Peyer's patch (tissue), 4 donors: Measurements from ENCODE around the gene TRIM47. TPM values are rescaled to one million over a fixed set of nuclear protein-coding genes. Genes with fewer than 3 reads are reported as not detected.
"Not testable (repeated sequence)": the region's sequence is repeated elsewhere in the genome, so short reads cannot be mapped to it uniquely, and the experiment has no call there.

ENCODE experiments used
- DNase-seq, 3 donors: peaks; one replicate each; pipeline ENCODE4 v3.0.0-alpha.2; 2017 to 2019
- H3K27ac ChIP-seq, 4 donors: fragments of 200-600 bp; sonication (generic); one replicate each; pipeline ENCODE4 v1.5.1; 2016 to 2019
- H3K27me3 ChIP-seq, 2 donors: fragments of 200-600 bp; sonication (generic); one replicate each; pipeline ENCODE4 v1.5.1; 2019
- H3K36me3 ChIP-seq, 3 donors: fragments of 200-600 bp; sonication (generic); one replicate each; pipeline ENCODE4 v1.5.1; 2016 to 2019
- H3K4me1 ChIP-seq, 4 donors: fragments of 200-600 bp; sonication (generic); one replicate each; pipeline ENCODE4 v1.5.1; 2016 to 2019
- H3K4me3 ChIP-seq, 4 donors: fragments of 200-600 bp; sonication (generic); 1 replicate in 3 of 4; 2 replicates in 1 of 4; pipeline ENCODE4 v1.5.1; 2016 to 2019; ENCODE audit warnings: mild to moderate bottlenecking in 1 of 4
- H3K9me3 ChIP-seq, 4 donors: fragments of 200-600 bp; sonication (generic); one replicate each; pipeline ENCODE4 v1.5.1; 2016 to 2019; ENCODE audit warnings: mild to moderate bottlenecking in 1 of 4
- CTCF ChIP-seq, 6 experiments: fragments of 450-650 bp in 4 of 6; fragments of 200-600 bp in 2 of 6; sonication (generic) in 1 of 6; IDR thresholded peaks; one replicate each; pipeline ENCODE4 v1.5.1; 2017 to 2019; ENCODE audit warnings: antibody characterized with exemption in 6 of 6, mild to moderate bottlenecking in 3 of 6, moderate library complexity in 1 of 6
- POLR2A ChIP-seq, 2 donors: fragments of 450-650 bp; IDR thresholded peaks; one replicate each; pipeline ENCODE4 v1.5.1; 2017; ENCODE audit warnings: antibody characterized with exemption in 2 of 2, mild to moderate bottlenecking in 2 of 2, moderate library complexity in 2 of 2
- total RNA-seq, 4 donors: library from RNA; depleted of rRNA; stranded (reverse); fragments of >200 nt; gene quantifications; one replicate each; pipeline ENCODE4 v1.1.0, GENCODE V29; 2016

TRIM47 gene
- total RNA-seq, 4 donors from 2014 or later, result 16.5 to 61.4 (median 45.7) TPM

DNA sequence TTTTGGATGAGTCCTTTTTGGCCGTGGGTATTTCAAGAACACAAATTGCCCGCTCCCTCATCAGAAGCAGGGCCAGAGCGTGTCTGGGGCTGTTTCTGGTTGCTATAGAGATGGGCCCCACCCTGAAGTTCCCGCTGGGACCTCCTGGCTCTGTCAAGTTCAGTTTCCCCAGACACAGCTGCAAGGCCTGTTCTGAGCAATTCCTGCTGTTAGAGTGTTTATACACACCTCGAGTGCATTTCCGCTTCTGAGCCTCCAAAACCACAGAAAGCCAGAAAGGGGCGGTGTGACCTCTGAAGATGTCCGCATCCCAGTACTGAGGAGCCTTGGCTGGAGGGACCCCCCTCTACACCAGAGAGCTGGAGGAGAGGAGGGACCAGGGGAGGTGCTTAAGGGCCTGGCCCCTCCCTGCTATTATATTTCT lies 13.9 kb downstream of the TRIM47 start:
- H3K27ac ChIP-seq, result peak overlapping the region; percentile 61 to 81 (median 74)

GRCh38 chr17:75861927-75862317 lies 16.5 kb downstream of the TRIM47 start:
- no peaks in the 10 kb centered on the region for H3K36me3 ChIP-seq
- no peaks in the 10 kb centered on the region for H3K27me3 ChIP-seq
- no peak for TF ChIP-seq CTCF (IDR thresholded peaks at IDR 0.05)
- TF ChIP-seq POLR2A (IDR thresholded peaks at IDR 0.05), result no peak
- H3K4me3 ChIP-seq, result no peak overlapping the region
- H3K4me1 ChIP-seq, result peaks cover 0 to 10% (median 4%) of the 10 kb centered on the region in 4 donors
- no peaks in the 10 kb centered on the region for H3K9me3 ChIP-seq
- no peak for DNase-seq
- H3K27ac ChIP-seq, result peak overlapping the region in 3 of 4 donors; percentile 36 to 73 (median 42)

More for the DNA sequence above, 13.9 kb downstream of the TRIM47 start:
- no peak overlapping the region for H3K4me3 ChIP-seq
- no peaks in the 10 kb centered on the region for H3K27me3 ChIP-seq
- TF ChIP-seq POLR2A (IDR thresholded peaks at IDR 0.05), result no peak
- TF ChIP-seq CTCF (IDR thresholded peaks at IDR 0.05), result peak in 1 of 6 experiments; percentile 14
- no peaks in the 10 kb centered on the region for H3K36me3 ChIP-seq
- peak in 2 of 3 donors; percentile 69 to 87 for DNase-seq
- peaks cover 0 to 8% (median 3%) of the 10 kb centered on the region in 4 donors for H3K4me1 ChIP-seq
- no peaks in the 10 kb centered on the region for H3K9me3 ChIP-seq

DNA sequence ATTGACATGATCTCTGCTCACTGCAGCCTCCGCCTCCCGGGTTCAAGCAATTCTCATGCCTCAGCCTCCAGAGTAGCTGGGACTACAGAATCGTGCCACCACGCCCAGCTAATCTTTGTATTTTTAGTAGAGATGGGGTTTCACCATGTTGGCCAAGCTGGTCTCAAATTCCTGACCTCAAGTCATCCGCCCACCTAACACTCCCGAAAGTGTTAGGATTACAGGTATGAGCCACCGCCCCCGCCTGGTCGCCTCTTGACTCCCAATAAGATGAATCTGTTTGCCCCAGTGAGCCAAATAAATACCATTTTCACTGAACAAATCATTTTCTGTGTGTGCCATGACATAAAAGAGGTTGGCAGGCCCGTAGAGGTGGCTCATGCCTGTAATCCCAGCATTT lies 19.0 kb downstream of the TRIM47 start:
- not testable (repeated sequence) for H3K4me3 ChIP-seq, H3K27me3 ChIP-seq, DNase-seq, H3K9me3 ChIP-seq, H3K36me3 ChIP-seq
- peak overlapping the region in 3 of 4 donors; percentile 41 to 75 (median 56) for H3K27ac ChIP-seq
- H3K4me1 ChIP-seq, result peaks cover 0 to 14% (median 12%) of the 10 kb centered on the region in 4 donors

DNA sequence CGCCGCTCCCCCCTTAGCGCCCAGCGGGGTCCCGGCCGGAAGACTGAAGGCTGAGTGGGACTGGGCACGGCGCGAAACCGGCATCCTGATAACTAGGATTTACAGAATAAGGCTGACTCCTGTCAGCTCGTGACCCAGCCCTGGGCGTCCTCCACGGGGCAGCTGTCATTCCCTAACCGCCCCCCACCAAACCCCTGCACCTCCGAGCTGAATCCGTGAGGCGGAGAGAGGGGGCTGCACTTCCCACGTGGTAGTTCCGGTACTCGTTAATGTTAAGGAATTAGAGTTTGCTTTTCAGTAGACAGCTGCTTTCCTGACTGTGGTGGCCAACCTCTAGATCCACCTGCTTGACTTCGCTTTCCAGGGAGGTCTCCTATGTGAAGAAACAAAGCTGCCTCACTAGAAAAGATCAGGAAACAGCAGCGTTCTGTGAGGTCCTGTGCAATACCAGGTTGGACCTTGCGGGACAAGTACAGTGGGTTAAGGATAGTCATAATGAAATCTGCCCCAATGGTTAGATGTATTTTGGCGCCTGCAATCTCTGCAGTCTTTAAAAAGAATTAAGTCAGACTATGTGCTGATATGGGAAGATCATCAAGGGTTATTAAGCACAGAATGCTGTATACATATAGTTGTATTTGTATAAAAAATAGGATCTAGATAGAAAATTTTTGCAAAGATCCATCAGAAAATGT lies 22.2 kb downstream of the TRIM47 start:
- peaks cover 0 to 10% (median 0%) of the 10 kb centered on the region in 3 donors for H3K36me3 ChIP-seq
- H3K4me3 ChIP-seq, result peak overlapping the region; percentile 66 to 97 (median 79)
- TF ChIP-seq CTCF (IDR thresholded peaks at IDR 0.05) (no peak), POLR2A (IDR thresholded peaks at IDR 0.05) (no peak)
- peak overlapping the region; percentile 92 to 99 (median 96) for H3K27ac ChIP-seq
- DNase-seq, result peak in 1 of 3 donors; percentile 66
- peaks cover 0 to 29% (median 16%) of the 10 kb centered on the region in 4 donors for H3K4me1 ChIP-seq
- no peaks in the 10 kb centered on the region for H3K27me3 ChIP-seq
- no peaks in the 10 kb centered on the region for H3K9me3 ChIP-seq

DNA sequence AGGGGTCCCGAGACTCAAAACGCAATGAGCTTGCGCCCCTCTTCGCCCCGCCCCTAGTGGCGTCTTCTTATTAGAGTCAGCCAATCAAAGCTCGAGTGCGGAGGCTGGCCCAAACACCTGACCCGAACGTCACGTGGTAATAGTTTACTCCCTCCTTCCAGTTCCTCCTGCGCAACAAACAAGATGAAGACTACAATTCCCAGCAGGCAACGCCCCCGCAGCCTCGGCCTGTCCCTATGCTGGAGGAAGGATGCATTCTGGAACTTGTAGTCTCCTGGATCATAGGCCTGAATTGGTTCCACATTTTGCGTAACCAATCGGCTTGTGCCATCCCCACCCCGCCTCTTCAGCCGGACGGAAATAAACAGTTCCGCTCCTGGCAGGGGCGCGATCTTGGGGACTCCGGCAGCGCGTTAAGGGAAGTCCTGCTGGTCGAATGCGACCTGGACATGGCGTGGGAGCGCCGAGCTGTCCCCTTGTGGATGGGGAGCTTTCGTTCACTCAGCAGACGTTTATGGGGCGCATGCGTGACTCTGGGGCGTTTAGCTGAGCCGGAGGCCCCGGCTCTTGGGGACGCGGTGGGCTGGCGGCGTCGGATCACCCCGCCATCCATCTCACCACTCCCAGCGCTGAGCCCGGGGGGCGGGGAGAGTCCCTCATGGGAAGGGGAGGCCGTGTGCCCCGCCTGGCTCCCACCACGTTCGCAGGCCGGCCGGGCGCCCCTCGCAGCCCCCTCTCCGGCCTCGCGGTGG lies 22.9 kb downstream of the TRIM47 start, which contains the start of gene WBP2:
WBP2 (minus strand) TSS at position 26 of the 752 bp plus-strand sequence. CDS start 38 bp downstream, outside the sequence.
- TF ChIP-seq CTCF (IDR thresholded peaks at IDR 0.05) (peak; percentile 25 to 47 (median 44)), POLR2A (IDR thresholded peaks at IDR 0.05) (peak; percentile 97 to 98)
- H3K4me1 ChIP-seq, result peaks cover 0 to 29% (median 16%) of the 10 kb centered on the region in 4 donors

More for the DNA sequence above, 22.9 kb downstream of the TRIM47 start, which contains the start of gene WBP2:
- peaks cover 0 to 17% (median 0%) of the 10 kb centered on the region in 3 donors for H3K36me3 ChIP-seq
- H3K27me3 ChIP-seq, result no peaks in the 10 kb centered on the region
- DNase-seq, result peak; percentile 94 to 99 (median 99)
- peak within 1 kb of the TSS; percentile 93 to 99 (median 96) for H3K27ac ChIP-seq
- no peaks in the 10 kb centered on the region for H3K9me3 ChIP-seq
- peak within 1 kb of the TSS; percentile 66 to 97 (median 80) for H3K4me3 ChIP-seq
